ENCODE measurements around the gene RFK. TPM values are rescaled to one million over a fixed set of nuclear protein-coding genes. Genes with fewer than 3 reads are reported as not detected.

Gene RFK
- total RNA-seq, 1 experiment from 2014 or later: 35.0 TPM

DNA sequence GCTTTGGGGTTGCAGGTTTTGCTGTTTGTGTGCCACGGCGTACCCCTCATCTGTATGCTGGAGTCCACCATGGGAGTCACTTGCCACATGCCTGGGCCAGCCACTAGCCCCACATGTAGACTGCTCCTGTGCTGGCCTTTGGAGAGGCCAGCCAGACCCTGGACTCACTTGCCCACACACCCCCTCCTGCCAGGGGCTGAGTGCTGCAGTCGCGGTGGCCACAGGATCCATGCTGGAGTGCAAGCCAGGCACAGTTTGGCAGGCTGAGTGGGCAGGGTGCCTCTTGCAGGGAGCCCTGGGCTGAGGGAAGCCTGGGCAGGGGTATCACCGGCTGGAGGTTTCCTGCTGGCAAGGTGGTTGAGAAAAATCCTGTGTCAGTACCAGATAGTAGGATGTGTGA lies 39.2 kb upstream of the RFK start:
- Histone ChIP-seq H3K4me1 (ENCODE audit: control insufficient read depth in 1 of 2, insufficient read depth in 2 of 2, low read length in 2 of 2) (no peaks in the 10 kb centered on the region), H3K9me2 (ENCODE audit: insufficient read depth) (no peaks in the 10 kb centered on the region), H3K79me2 (ENCODE audit: insufficient read depth, low read length) (no peaks in the 10 kb centered on the region), H3K4me2 (ENCODE audit: low read length) (no peak overlapping the region), H4K20me1 (ENCODE audit: insufficient read depth) (no peaks in the 10 kb centered on the region), H3K27ac (ENCODE audit: low read depth, low read length) (no peak overlapping the region), H2AFZ (ENCODE audit: low read depth, low read length, poor library complexity, severe bottlenecking) (no peak overlapping the region), H3K36me3 (ENCODE audit: control insufficient read depth in 1 of 2, insufficient read depth in 2 of 2, low read length in 2 of 2) (no peaks in the 10 kb centered on the region), H3K27me3 (ENCODE audit: insufficient read depth, low read length) (no peaks in the 10 kb centered on the region), H3K9me3 (ENCODE audit: control insufficient read depth in 1 of 2, insufficient read depth in 1 of 2, low read depth in 1 of 2, low read length in 2 of 2) (no peaks in the 10 kb centered on the region), H3K4me3 (replicated peaks in 1 of 2; ENCODE audit: low read depth in 1 of 2, low read length in 2 of 2) (no peak overlapping the region), H3K9ac (ENCODE audit: low read length) (no peak overlapping the region)
- intact Hi-C loops (cut with micrococcal nuclease): no loop called here
- DNase-seq (ENCODE audit: low read depth, low spot score) (no peak), ATAC-seq (no peak)
- TF ChIP-seq FOSL1 (IDR thresholded peaks at IDR 0.05; ENCODE audit: low read depth) (no peak), JUND (IDR thresholded peaks at IDR 0.05) (no peak), ATF3 (IDR thresholded peaks at IDR 0.05) (no peak), TCF7L2 (IDR thresholded peaks at IDR 0.05; ENCODE audit: borderline replicate concordance, extremely low read depth, insufficient read depth, insufficient read length) (no peak), ELF1 (IDR thresholded peaks at IDR 0.05; ENCODE audit: borderline replicate concordance, low read depth) (no peak), EGR1 (IDR thresholded peaks at IDR 0.05; ENCODE audit: low read depth) (no peak), CBX3 (IDR thresholded peaks at IDR 0.05; ENCODE audit: low read depth) (no peak), ZFX (IDR thresholded peaks at IDR 0.05) (no peak), ZNF274 (IDR thresholded peaks at IDR 0.05; ENCODE audit: low read depth, low read length) (no peak), SIN3A (IDR thresholded peaks at IDR 0.05; ENCODE audit: low read depth) (no peak)
- TF ChIP-seq, protein P1, sequence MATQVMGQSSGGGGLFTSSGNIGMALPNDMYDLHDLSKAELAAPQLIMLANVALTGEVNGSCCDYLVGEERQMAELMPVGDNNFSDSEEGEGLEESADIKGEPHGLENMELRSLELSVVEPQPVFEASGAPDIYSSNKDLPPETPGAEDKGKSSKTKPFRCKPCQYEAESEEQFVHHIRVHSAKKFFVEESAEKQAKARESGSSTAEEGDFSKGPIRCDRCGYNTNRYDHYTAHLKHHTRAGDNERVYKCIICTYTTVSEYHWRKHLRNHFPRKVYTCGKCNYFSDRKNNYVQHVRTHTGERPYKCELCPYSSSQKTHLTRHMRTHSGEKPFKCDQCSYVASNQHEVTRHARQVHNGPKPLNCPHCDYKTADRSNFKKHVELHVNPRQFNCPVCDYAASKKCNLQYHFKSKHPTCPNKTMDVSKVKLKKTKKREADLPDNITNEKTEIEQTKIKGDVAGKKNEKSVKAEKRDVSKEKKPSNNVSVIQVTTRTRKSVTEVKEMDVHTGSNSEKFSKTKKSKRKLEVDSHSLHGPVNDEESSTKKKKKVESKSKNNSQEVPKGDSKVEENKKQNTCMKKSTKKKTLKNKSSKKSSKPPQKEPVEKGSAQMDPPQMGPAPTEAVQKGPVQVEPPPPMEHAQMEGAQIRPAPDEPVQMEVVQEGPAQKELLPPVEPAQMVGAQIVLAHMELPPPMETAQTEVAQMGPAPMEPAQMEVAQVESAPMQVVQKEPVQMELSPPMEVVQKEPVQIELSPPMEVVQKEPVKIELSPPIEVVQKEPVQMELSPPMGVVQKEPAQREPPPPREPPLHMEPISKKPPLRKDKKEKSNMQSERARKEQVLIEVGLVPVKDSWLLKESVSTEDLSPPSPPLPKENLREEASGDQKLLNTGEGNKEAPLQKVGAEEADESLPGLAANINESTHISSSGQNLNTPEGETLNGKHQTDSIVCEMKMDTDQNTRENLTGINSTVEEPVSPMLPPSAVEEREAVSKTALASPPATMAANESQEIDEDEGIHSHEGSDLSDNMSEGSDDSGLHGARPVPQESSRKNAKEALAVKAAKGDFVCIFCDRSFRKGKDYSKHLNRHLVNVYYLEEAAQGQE (IDR thresholded peaks at IDR 0.05; ENCODE audit: low read depth): no peak
- RAD21 ChIA-PET (ENCODE audit: low non-redundant PET in 1 of 2, low total read pairs in 2 of 2, uncharacterized antibody in 2 of 2, unreplicated experiment in 2 of 2): no interaction called here
- CTCF ChIA-PET: interaction anchor here (1.0 kb wide), 1 partner anchor 14 kb away, joined by 4 read pairs; no protein-coding TSS in a partner anchor
- POLR2A ChIA-PET: no interaction called here
- BruUV-seq (replicated peaks): no TSS peak

Measured in HCT116 (cell line).